Lower lobe of right lung (tissue), 2 donors: ENCODE data around the gene ATAD3B. TPM values are rescaled to one million over a fixed set of nuclear protein-coding genes. Genes with fewer than 3 reads are reported as not detected.

Experiments used
- ATAC-seq, 2 donors: fragments of 200-7000 bp; cut with Tn5 transposase; one replicate each; pipeline ENCODE4 v1.9.1; 2020 to 2022; ENCODE audit warnings: mild to moderate bottlenecking in 2 of 2, moderate library complexity in 2 of 2
- DNase-seq: peaks from one replicate; pipeline ENCODE4 v3.0.0-alpha.2; 2020
- H3K27ac ChIP-seq: fragments of 200-600 bp; one replicate; pipeline ENCODE4 v1.8.0; 2022
- H3K27me3 ChIP-seq: fragments of 200-600 bp; one replicate; pipeline ENCODE4 v1.8.0; 2022; ENCODE audit warnings: low read depth
- H3K36me3 ChIP-seq: fragments of 200-600 bp; one replicate; pipeline ENCODE4 v1.8.0; 2022; ENCODE audit warnings: mild to moderate bottlenecking
- H3K4me1 ChIP-seq: fragments of 200-600 bp; one replicate; pipeline ENCODE4 v1.8.0; 2022
- H3K4me3 ChIP-seq: fragments of 200-600 bp; one replicate; pipeline ENCODE4 v1.8.0; 2022; ENCODE audit warnings: mild to moderate bottlenecking
- H3K9me3 ChIP-seq: fragments of 200-600 bp; one replicate; pipeline ENCODE4 v1.8.0; 2022
- intact Hi-C: fragments of 100-400 bp; cut with DNase I; formaldehyde crosslinking; loops from one replicate; pipeline ENCODE4 v1.11.0; 2022
- total RNA-seq: library from RNA; stranded (reverse); fragmentation: NEBNext Ultra II Directional; extraction: Animal tissue kit (Norgen Biotek cat#: 25700); gene quantifications from one replicate; pipeline ENCODE4 v1.2.1, GENCODE V29; 2021
- TF ChIP-seq, protein P1 (sequence below): fragments of 200-600 bp; IDR thresholded peaks from one replicate; pipeline ENCODE4 v1.8.0; 2022; ENCODE audit warnings: antibody characterized with exemption, mild to moderate bottlenecking
- donor health status: DM: no; HTN: yes; CAD: no; lungs with severe emphysema.

ATAD3B gene
- total RNA-seq, 1 donor from 2014 or later = 19.0 TPM

- peak overlapping the region; percentile 89 for H3K27ac ChIP-seq
- TF ChIP-seq, protein P1, sequence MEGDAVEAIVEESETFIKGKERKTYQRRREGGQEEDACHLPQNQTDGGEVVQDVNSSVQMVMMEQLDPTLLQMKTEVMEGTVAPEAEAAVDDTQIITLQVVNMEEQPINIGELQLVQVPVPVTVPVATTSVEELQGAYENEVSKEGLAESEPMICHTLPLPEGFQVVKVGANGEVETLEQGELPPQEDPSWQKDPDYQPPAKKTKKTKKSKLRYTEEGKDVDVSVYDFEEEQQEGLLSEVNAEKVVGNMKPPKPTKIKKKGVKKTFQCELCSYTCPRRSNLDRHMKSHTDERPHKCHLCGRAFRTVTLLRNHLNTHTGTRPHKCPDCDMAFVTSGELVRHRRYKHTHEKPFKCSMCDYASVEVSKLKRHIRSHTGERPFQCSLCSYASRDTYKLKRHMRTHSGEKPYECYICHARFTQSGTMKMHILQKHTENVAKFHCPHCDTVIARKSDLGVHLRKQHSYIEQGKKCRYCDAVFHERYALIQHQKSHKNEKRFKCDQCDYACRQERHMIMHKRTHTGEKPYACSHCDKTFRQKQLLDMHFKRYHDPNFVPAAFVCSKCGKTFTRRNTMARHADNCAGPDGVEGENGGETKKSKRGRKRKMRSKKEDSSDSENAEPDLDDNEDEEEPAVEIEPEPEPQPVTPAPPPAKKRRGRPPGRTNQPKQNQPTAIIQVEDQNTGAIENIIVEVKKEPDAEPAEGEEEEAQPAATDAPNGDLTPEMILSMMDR = no peak
- intact Hi-C loops = no loop called here
- DNase-seq (peak; percentile 84), ATAC-seq (peak; percentile 49 to 60)
- H3K36me3 ChIP-seq = no peaks in the 10 kb centered on the region
- H3K9me3 ChIP-seq = no peaks in the 10 kb centered on the region
- peak overlapping the region; percentile 2 for H3K4me3 ChIP-seq
- H3K4me1 ChIP-seq = peaks cover 75% of the 10 kb centered on the region
- peaks cover 16% of the 10 kb centered on the region for H3K27me3 ChIP-seq
Observed at GRCh38 chr1:1431845-1432273, 39.7 kb upstream of the ATAD3B start.

- DNase-seq (no peak), ATAC-seq (no peak)
- Histone ChIP-seq H3K27ac (peak overlapping the region; percentile 89), H3K4me3 (peak overlapping the region; percentile 9), H3K36me3 (no peaks in the 10 kb centered on the region), H3K27me3 (peaks cover 16% of the 10 kb centered on the region), H3K9me3 (no peaks in the 10 kb centered on the region), H3K4me1 (peaks cover 80% of the 10 kb centered on the region)
- TF ChIP-seq, protein P1 = no peak
- intact Hi-C loops = no loop called here
Observed at GRCh38 chr1:1432274-1432950, 39.2 kb upstream of the ATAD3B start.

DNA sequence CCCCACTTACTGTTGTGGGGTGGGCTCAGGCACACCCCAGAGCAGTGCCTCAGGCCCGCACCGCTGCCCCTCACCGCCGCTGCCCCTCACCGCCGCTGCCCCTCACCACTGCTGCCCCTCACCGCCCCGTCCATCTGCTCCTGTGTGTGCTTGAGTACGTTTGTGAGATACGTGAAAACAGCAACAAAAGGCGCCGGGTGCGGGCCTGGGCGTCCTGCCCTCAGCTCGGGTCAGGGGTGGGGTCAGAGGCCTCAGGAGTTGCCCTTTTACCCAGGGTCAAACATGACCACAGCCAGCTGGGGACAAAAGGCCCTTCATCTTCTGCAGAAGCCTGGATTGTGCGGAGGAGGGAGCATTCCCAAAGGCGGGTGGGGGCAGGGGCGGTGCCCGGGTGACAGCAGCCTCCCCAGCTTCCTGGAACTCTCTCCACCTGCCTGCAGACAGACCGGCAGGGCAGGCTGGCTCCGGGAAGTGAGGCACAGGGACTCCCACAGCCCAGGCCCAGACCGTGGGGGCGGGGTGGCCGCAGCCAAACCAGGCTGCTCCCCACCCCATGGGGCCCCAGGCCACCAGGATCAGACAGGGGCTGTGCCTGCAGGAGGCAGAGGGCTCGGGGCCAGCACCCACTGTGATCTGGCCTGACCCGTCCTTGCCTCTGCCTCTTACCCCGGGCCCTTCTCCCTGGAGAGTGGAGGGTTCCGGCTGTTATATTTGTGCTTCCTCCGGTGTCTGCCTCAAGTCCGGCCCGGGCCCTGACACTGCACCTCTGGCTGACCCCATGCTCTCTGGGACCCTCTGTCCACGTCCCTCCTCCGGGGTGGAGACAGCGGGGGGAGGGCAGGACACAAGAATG lies 38.4 kb upstream of the ATAD3B start:
- peaks cover 16% of the 10 kb centered on the region for H3K27me3 ChIP-seq
- peak overlapping the region; percentile 28 for H3K4me3 ChIP-seq
- no peaks in the 10 kb centered on the region for H3K36me3 ChIP-seq
- TF ChIP-seq, protein P1 = no peak
- H3K9me3 ChIP-seq = no peaks in the 10 kb centered on the region
- ATAC-seq (peak; percentile 78 to 79), DNase-seq (peak; percentile 94)
- intact Hi-C loops = no loop called here
- peak overlapping the region; percentile 89 for H3K27ac ChIP-seq
- H3K4me1 ChIP-seq = peaks cover 88% of the 10 kb centered on the region

DNA sequence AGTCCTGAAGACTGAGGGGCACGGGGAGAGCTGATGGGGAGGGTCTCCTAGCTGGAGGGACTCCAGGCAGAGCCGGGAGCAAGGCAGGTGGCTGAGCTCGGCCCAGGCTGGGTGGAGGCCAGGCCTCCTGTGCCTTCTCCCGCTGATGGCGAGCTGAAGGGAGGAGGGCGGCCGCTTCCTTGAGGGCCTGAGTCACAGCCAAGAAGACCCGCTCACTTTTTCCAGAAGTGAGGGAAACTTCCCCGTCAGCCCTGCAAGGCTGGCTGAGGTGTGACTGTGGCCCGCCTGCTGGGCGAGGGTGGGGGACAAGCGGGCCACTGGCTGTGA lies 37.8 kb upstream of the ATAD3B start:
- H3K4me1 ChIP-seq = peaks cover 93% of the 10 kb centered on the region
- intact Hi-C loops = no loop called here
- peak overlapping the region; percentile 89 for H3K27ac ChIP-seq
- H3K36me3 ChIP-seq = no peaks in the 10 kb centered on the region
- ATAC-seq (peak; percentile 4 to 51), DNase-seq (no peak)
- TF ChIP-seq, protein P1 = no peak
- H3K4me3 ChIP-seq = peak overlapping the region; percentile 28
- no peaks in the 10 kb centered on the region for H3K9me3 ChIP-seq
- peaks cover 16% of the 10 kb centered on the region for H3K27me3 ChIP-seq

- Histone ChIP-seq H3K36me3 (no peaks in the 10 kb centered on the region), H3K4me3 (peak overlapping the region; percentile 28), H3K4me1 (peaks cover 89% of the 10 kb centered on the region), H3K27ac (peak overlapping the region; percentile 89), H3K27me3 (peaks cover 16% of the 10 kb centered on the region), H3K9me3 (no peaks in the 10 kb centered on the region)
- DNase-seq = peak; percentile 72
- ATAC-seq = peak; percentile 16 to 28
- intact Hi-C loops = no loop called here
- TF ChIP-seq, protein P1 = no peak
Observed at GRCh38 chr1:1434131-1434823, 37.3 kb upstream of the ATAD3B start.
